GM19099 (cell line): ENCODE results near the gene HEXA.

Source experiments
- POLR2A ChIP-seq: IDR thresholded peaks from 3 replicates; pipeline ENCODE4 v1.6.1; 2011; ENCODE audit warnings: low read depth; ENCODE audit not compliant: insufficient read length; ENCODE audit errors: extremely low read depth

HEXA gene

DNA sequence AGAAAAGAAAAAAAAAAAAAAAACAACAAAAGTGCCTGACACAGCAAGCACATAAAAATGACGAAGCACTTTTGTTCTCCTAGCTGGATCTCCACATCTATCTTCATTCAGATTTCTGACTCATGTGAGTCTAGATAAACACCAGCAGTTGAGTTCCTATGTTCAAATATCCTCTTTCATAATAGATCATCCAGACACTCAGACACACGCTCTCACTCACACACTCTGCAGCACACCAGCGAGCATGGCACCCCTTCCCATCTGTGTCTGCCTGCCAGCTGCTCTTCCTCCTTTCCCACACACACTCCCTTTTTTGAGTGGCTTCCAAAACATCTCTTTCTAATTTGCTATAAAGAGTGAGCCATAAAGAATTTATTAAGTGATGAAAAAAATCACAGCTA lies 36.0 kb downstream of the HEXA start:
- TF ChIP-seq POLR2A, result no peak

DNA sequence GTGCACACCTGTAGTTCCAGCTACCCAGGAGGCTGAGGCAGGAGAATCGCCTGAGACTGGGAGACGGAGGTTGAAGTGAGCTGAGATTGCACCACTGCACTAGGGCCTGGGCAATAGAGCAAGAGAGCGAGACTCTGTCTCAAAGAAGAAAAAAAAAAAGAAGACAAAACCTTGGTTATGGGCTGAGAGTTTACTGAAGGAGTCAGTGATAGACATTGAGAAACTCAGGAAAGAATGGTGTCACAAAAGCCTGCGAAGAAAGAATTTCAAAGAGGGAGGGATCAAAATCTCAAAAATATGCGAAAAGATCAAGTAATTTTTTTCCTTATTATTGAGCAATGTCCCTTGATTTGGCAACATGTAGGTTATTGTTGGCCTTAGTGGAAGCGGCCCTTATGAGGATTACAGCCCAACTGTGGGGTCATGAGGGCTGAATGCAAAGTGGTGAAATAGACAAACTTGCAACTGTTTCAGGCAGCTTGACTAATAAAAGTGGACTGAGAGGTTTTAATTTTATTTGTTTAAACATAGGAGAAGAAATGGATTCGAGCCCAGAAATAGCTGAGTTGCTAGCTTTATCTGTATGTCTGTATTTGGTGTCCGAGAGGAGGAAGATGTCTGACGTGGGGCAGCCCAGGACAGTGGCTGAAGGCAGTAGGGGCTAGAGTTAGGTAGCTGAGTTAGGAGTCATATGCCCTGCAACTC lies 37.0 kb downstream of the HEXA start:
- no peak for TF ChIP-seq POLR2A

DNA sequence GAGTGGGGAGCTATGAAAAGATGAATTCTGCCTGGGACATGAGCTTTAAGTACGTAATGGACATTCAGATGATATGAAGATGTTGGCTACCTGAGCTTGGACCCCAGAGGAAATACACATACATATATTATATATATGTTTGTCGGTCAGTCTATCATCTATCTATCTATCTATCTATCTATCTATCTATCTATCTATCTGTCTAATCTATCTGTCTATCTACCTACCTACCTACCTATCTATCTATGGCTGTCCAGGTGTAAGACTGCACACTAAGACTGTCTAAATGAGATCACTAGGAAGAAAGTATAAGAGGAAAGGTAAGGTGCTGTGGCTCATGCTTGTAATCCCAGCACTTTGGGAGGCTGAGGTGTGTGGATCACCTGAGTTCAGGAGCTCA lies 37.7 kb downstream of the HEXA start:
- no peak for TF ChIP-seq POLR2A

DNA sequence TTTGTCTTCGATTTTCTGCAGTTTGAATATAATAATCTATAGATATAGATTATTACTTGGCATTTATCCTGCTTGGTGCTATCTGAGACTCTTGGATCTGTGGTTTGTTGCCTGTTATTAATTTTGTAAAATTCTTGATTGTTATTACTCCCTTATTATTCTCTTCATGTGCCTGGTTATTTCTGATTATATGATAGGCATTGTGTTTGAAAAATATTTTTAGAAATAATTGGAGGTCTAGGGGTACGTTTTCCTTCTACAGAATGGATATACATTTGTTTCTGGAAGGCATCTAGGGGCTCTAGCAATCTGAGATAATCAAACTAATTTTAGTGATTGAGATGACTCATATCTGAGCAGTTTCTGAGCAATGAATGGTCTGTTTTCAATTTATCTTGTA lies 41.0 kb downstream of the HEXA start:
- TF ChIP-seq POLR2A, result no peak

DNA sequence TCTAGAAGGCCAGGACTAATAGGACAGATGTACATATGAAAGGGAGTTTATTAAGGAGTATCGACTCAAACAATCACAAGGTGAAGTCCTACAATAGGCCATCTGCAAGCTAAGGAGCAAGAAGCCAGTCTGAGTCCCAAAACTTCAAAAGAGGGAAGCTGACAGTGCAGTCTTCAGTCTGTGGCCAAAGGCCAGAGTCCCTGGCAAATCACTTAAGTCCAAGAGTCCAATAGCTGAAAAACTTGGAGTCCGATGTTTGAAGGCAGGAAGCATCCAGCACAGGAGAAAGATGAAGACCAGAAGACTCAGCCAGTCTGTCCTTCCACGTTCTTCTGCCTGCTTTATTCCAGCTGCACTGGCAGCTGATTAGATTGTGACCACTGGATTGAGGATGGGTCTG lies 44.8 kb downstream of the HEXA start:
- TF ChIP-seq POLR2A, result no peak

DNA sequence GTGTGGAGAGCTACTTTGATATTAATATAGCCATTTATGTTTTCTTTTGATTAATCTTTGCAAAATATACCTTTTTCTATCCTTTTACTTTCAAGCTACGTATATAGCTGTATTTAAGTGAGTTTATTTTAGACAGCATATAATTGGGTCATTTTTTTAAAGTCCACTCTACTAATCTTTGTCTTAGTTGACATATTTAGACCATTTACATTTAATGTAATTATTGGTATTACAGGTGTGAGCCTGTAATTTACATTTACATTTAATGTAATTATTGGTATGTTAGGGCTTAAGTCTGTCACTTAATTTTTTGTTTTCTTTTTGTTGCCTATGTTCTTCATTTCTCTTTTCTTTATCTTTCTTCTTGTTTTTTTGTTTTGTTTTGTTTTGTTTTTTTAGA lies 52.1 kb downstream of the HEXA start:
- TF ChIP-seq POLR2A, result no peak

DNA sequence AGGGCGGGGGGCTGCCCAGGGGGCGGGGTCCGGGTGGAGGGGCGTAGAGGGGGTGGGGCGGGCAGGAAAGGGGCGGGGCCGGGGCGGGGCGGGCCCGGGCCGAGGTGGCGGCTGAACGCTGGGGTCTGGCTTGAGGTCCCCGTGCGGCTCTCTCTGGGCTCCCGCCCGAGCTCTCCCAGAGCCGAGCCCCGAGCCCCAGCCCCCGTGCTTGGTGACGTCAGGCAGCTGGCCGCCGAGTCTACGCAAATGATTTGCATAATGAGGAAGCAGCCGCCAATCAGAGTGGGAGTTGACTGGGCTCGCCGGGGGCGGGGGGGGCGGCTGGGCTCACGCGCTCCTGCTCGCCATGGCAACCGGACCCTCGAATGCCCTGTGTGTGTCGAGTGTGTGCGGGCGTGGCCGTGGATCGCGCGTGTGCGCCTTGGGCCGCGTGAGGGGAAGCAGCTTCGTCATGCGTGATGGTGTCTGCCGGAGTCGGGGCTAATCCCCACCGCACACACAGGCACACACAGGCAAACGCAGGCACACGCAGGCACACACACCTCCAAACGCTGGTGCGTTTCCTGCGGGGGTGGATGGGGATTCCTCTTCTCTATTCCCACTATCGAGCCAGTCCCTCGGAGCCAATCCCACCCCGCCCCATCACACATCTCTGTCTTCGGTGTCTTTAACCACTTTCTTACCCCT lies 55.7 kb downstream of the HEXA start, which contains the start of gene CELF6:
CELF6 (minus strand) TSS at position 173 of the 687 bp plus-strand sequence. CDS start 283 bp downstream, outside the sequence.
- no peak for TF ChIP-seq POLR2A

DNA sequence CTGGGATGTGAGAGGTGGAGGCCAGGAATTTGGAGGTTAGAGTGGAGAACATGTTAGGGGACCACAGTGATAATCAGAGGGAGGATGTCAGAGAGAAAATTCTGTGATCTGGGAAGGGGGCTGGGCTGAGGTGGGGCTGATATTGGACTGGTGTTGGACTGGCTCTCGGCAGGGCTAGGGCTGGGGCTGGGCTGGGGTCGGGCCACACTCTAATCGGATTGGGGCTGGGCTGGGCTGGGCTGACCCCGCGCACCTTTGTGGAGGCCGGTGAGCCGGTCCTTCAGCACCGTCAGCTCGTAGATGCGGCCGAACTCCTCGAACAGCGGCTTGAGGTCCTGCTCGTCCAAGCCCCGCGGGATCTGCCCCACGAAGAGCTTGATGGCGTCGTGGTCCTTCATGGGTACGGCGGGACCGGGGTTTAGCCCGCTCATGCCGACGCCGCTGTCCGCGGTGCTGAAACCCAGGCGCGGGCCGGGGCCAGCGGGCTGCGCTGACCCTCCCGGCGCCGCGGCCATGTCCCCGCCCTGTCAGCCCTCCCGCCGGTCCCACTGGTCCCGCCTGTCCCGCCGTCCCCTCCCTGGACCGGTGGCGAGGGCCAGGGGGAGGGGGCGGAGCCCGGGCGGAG lies 56.3 kb downstream of the HEXA start:
- TF ChIP-seq POLR2A, result no peak

DNA sequence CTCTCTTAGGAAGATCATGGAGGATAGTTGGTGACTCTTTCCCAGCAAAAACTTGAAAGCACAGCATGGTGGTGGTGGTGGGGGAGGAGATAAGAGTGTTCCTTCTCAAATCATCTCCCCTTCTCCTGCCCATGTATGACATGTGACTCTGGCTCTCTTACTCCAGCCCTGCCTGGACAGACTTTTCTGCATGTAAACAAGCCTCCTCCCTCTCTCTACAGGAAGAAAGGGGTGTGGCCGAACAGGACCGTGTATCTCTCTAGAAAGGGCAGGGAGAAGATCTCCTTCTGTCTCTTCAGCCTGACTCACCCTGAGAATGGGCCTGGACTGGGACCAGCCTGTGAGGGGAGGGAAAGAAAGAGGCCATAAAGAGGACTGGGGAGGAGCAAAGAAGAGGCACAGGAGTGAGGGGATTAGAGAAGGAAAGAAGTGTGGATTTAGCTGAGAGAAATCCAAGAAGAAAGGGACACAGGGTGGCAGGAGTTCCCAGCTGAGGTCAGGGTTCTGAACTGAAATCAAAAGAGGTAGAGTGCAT lies 57.3 kb downstream of the HEXA start:
- TF ChIP-seq POLR2A, result no peak

DNA sequence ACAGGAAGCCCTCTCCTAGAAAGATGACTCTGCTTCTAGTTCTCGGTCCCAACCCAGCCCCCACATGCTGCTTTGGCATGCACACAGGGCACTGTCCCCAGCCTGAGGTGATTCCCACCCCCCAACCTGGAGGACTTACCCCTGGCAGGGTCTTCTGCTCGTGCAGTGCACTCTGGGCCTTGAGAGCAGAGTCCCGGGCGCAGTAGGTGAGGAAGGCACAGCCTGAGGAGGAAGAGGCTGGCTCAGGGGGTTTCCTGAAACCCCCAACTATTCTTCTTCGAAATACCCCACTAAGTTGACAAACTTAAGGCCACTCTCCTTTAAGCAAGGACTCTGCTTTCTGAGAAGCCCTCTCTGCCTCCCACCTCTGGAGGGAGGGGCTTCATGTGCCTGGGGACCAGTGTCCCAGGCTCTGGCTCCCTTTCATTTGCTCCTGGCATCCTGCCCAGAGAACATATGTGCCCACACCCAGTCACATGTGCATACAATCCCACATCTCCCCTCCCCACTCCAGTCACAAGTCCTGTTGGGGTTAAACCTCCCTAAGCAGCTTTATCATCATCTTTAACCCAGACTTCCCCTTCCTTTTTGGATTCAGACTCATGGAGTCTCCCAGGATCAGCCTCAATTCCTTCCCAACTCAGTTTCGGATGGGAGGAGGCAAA lies 60.0 kb downstream of the HEXA start:
- no peak for TF ChIP-seq POLR2A

DNA sequence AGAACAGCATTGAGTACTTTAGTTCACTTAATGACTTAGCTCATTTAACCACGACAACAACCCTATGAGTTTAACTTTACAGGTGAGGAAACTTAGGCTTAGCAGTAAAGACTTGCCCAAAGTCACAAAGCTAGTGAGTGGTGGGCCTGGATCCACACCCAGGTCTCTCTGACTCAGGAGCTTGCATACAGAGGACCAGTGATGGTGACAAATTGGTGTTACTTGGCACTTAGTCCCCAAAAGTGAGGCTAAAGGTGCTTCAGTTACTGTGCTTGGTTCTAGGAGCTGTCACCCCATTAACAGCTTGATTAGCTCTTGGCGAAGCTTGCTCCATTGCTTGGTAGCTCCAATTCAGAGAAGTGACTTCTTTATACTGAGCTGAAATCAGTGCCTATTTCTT lies 61.9 kb downstream of the HEXA start:
- no peak for TF ChIP-seq POLR2A

DNA sequence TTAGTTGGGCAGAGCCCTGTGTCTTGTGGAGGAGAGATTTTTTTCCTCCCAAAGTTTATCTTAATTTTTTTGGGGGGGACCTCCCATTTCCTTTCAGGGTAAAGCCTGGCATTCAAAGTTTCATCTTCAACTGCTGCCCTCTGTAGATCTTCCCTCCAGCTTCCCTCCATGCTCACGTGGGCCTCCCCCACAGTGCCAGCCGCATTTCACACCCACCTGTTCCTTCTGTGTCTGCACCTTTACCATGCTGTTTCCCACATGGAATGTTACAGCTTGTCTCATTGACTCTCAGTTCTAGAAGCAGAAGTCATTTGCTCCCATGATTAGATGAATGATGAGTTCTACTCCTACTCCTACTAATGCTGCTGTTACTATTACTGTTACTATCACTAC lies 62.4 kb downstream of the HEXA start:
- TF ChIP-seq POLR2A, result no peak

DNA sequence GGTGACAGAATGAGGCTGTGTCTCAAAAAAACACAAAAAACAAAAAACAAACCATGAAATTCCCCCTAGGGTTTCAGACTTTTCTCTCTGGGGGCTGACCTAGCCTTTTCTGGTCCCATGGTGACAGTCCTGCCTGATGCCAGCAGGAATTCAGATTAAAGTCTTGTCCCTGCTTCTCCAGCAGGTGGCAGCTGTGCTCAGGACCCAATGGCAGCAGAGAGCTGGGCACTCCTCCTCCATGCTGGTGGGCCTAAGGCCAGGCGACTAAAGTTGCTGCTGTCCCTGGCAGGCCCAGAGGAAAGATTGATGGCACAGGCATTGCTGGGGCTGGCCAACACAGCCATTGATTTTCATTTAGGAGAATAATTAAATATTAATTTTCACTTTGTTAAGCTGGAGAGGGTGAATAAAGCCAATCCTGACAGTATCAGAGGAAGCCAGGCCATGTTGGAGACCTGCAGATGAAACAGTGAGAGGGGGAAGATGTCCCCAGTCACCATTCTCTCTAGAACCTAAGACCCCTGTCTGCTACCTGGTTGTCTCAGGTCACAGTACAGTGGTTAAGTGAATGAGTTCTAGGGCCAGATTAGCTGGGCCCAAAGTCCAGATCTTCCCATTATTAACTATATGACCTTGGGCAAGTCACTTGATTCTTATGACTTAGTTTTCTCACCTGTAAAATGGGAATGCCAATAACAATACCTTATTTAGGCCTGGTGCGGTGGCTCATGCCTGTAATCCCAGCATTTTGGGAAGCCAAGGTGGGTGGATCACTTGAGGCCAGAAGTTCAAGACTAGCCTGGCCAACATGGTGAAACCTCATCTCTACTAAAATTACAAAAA lies 63.0 kb downstream of the HEXA start:
- no peak for TF ChIP-seq POLR2A

DNA sequence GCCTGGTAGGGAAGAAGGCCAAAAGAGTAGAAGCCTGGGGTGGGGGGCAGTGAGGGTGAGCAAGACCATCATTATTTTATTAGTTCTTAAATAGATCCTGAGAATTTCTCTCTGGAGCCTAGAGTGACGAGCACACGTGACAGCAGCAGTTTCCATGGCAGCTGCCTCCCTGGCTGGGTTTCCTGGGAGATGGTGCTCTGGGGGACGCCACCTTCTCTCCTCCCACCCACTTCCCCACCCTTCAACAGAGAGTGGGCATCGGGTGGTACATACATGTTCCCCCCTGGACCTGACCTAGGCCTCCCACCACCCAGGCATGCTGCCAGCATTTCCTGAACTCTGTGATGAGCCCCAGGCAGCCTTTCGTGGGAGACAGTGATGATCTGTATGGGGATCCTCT lies 68.8 kb downstream of the HEXA start:
- no peak for TF ChIP-seq POLR2A
